HG02981 (cell line): ENCODE measurements around the gene ATP6V0A4.
"Not testable (repeated sequence)": the region's sequence is repeated elsewhere in the genome, so short reads cannot be mapped to it uniquely, and the experiment has no call there.

ENCODE experiments used
- ATAC-seq: cut with Tn5 transposase; IDR thresholded peaks from one replicate; pipeline ENCODE4 v1.9.1; 2021; ENCODE audit warnings: mild to moderate bottlenecking, moderate library complexity; ENCODE audit not compliant: unreplicated experiment

ATP6V0A4 gene

GRCh38 chr7:138705167-138705566 lies 92.8 kb downstream of the ATP6V0A4 start:
- ATAC-seq = no peak

GRCh38 chr7:138701537-138701923 lies 96.5 kb downstream of the ATP6V0A4 start:
- ATAC-seq = no peak

- no peak for ATAC-seq
These were observed 97.0 kb downstream of the ATP6V0A4 start, which contains the start of gene SVOPL for GRCh38 chr7:138700857-138701536. TSS of gene SVOPL (minus strand) at chr7:138701362. CDS start at chr7:138679045, 22,317 bp downstream.

GRCh38 chr7:138699661-138700060 lies 98.3 kb downstream of the ATP6V0A4 start:
- ATAC-seq = no peak

GRCh38 chr7:138698281-138698680 lies 99.7 kb downstream of the ATP6V0A4 start:
- no peak for ATAC-seq

GRCh38 chr7:138697535-138698182 lies 100.3 kb downstream of the ATP6V0A4 start:
- no peak for ATAC-seq

GRCh38 chr7:138695776-138696175 lies 102.2 kb downstream of the ATP6V0A4 start:
- not testable (repeated sequence) for ATAC-seq

- ATAC-seq = no peak
These were observed 102.9 kb downstream of the ATP6V0A4 start for GRCh38 chr7:138695106-138695505.

GRCh38 chr7:138691178-138691577 lies 106.8 kb downstream of the ATP6V0A4 start:
- ATAC-seq = no peak

- ATAC-seq = no peak
These were observed 107.5 kb downstream of the ATP6V0A4 start for GRCh38 chr7:138690495-138690894.

GRCh38 chr7:138688037-138688436 lies 110.0 kb downstream of the ATP6V0A4 start:
- not testable (repeated sequence) for ATAC-seq

- ATAC-seq = no peak
These were observed 113.7 kb downstream of the ATP6V0A4 start for GRCh38 chr7:138684340-138684739.

- ATAC-seq = no peak
These were observed 118.2 kb downstream of the ATP6V0A4 start for GRCh38 chr7:138679793-138680192.

GRCh38 chr7:138670594-138670993 lies 127.4 kb downstream of the ATP6V0A4 start:
- ATAC-seq = no peak

- no peak for ATAC-seq
These were observed 128.6 kb downstream of the ATP6V0A4 start for GRCh38 chr7:138669364-138669763.

GRCh38 chr7:138668946-138669345 lies 129.1 kb downstream of the ATP6V0A4 start:
- no peak for ATAC-seq

- no peak for ATAC-seq
These were observed 129.8 kb downstream of the ATP6V0A4 start for GRCh38 chr7:138668229-138668596.

- ATAC-seq = no peak
These were observed 130.3 kb downstream of the ATP6V0A4 start for GRCh38 chr7:138667535-138668228.

GRCh38 chr7:138666385-138666784 lies 131.6 kb downstream of the ATP6V0A4 start:
- ATAC-seq = no peak

- ATAC-seq = no peak
These were observed 132.3 kb downstream of the ATP6V0A4 start for GRCh38 chr7:138665669-138666140.

GRCh38 chr7:138665249-138665648 lies 132.7 kb downstream of the ATP6V0A4 start:
- no peak for ATAC-seq
